ENCODE data around the gene DPEP3.
A peak's percentile ranks its signal among the peaks of the same experiment; 100 is the strongest.

The DPEP3 gene

GRCh38 chr16:67979955-67980678 lies at the start of gene DPEP3:
Gene DPEP3 (minus strand): TSS chr16:67980499. CDS start chr16:67980380, 119 bp downstream.
- TF ChIP-seq CTCF (IDR thresholded peaks at IDR 0.05; ENCODE audit: borderline replicate concordance, control extremely low read depth, extremely low read depth, insufficient read depth, missing control alignments) = no peak

GRCh38 chr16:68028996-68029395 lies 48.7 kb upstream of the DPEP3 start:
- no peak for TF ChIP-seq CTCF (IDR thresholded peaks at IDR 0.05; ENCODE audit: borderline replicate concordance, control extremely low read depth, extremely low read depth, insufficient read depth, missing control alignments)
- no peak for DNase-seq (ENCODE audit: low spot score)
- in situ Hi-C loops (cut with MboI; ENCODE audit: low sequenced_read_pairs, unreplicated experiment) = loop anchor here (25.0 kb wide), 1 partner anchor 342 kb away; no protein-coding TSS in a partner anchor

More at GRCh38 chr16:67979955-67980678, at the start of gene DPEP3:
- in situ Hi-C loops (cut with MboI; ENCODE audit: low sequenced_read_pairs, unreplicated experiment) = no loop called here
- no peak for DNase-seq (ENCODE audit: low spot score)

- in situ Hi-C loops (cut with MboI; ENCODE audit: low sequenced_read_pairs, unreplicated experiment) = no loop called here
- no peak for TF ChIP-seq CTCF (IDR thresholded peaks at IDR 0.05; ENCODE audit: borderline replicate concordance, control extremely low read depth, extremely low read depth, insufficient read depth, missing control alignments)
Measured at GRCh38 chr16:68022728-68023537, 42.6 kb upstream of the DPEP3 start, which contains the start of the genes DDX28 and DUS2. Gene DDX28 (minus strand): TSS chr16:68023232. CDS start chr16:68023202, 30 bp downstream. Gene DUS2 (plus strand): TSS chr16:68023284. CDS start chr16:68038024, 14,740 bp downstream.

GRCh38 chr16:68022278-68022727 lies 42.0 kb upstream of the DPEP3 start:
- in situ Hi-C loops (cut with MboI; ENCODE audit: low sequenced_read_pairs, unreplicated experiment) = no loop called here
- DNase-seq (ENCODE audit: low spot score) = no peak
- TF ChIP-seq CTCF (IDR thresholded peaks at IDR 0.05; ENCODE audit: borderline replicate concordance, control extremely low read depth, extremely low read depth, insufficient read depth, missing control alignments) = no peak

More at GRCh38 chr16:68022728-68023537, 42.6 kb upstream of the DPEP3 start, which contains the start of the genes DDX28 and DUS2:
- DNase-seq (ENCODE audit: low spot score) = peak; percentile 93

- no peak for DNase-seq (ENCODE audit: low spot score)
- TF ChIP-seq CTCF (IDR thresholded peaks at IDR 0.05; ENCODE audit: borderline replicate concordance, control extremely low read depth, extremely low read depth, insufficient read depth, missing control alignments) = no peak
- in situ Hi-C loops (cut with MboI; ENCODE audit: low sequenced_read_pairs, unreplicated experiment) = no loop called here
Measured at GRCh38 chr16:68021490-68021889, 41.2 kb upstream of the DPEP3 start.

- in situ Hi-C loops (cut with MboI; ENCODE audit: low sequenced_read_pairs, unreplicated experiment) = no loop called here
- DNase-seq (ENCODE audit: low spot score) = no peak
- TF ChIP-seq CTCF (IDR thresholded peaks at IDR 0.05; ENCODE audit: borderline replicate concordance, control extremely low read depth, extremely low read depth, insufficient read depth, missing control alignments) = no peak
Measured at GRCh38 chr16:68019167-68019680, 38.9 kb upstream of the DPEP3 start.

Data from GM13976 (cell line).